H4 (cell line): ENCODE data around the gene ADAMTS9. TPM values are rescaled to one million over a fixed set of nuclear protein-coding genes. Genes with fewer than 3 reads are reported as not detected.

Source experiments
- DNase-seq: peaks from one replicate; pipeline ENCODE4 v3.0.0-alpha.2; 2015; ENCODE audit warnings: low spot score
- total RNA-seq: library from RNA; depleted of rRNA; stranded (reverse); fragments of >200 nt; shearing (Covaris generic); gene quantifications from 2 replicates; pipeline ENCODE4 v1.2.3, GENCODE V29; 2014

ADAMTS9 gene
- total RNA-seq, 1 experiment from 2014 or later: 4.4 TPM

DNA sequence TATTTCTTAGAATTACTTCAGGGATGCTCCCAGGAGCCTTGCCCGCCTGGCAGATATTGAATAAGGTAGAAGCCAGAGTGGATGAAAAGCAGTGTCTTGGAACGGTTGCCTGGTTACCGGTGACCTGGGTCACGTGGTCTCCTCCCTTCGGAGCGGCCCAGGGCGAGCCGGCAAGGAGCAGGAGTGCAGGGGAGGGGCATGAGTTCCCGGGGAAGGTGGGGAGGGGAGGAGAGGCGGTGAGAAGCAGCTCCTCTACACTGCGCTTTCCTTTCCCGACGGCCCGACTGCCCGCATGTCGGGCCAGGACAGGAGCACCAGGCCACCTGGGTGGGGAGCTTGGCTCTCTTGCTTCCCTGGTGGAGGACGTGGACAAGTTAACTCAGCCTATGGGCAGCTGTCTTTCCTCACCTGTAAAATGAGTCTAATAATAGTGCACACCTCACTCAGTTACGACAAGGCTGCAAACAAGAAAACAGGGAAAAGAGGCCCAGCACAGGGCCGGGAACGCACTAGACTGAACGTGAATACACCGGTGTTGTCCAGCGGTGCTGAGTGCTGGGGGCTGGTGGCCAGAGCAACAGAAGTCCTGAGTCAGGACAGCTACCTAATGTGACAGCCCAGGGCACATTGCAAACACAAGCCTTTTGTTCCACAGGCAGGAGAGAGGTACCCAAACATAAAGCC, 198.3 kb downstream of the ADAMTS9 start:
- DNase-seq: no peak

DNA sequence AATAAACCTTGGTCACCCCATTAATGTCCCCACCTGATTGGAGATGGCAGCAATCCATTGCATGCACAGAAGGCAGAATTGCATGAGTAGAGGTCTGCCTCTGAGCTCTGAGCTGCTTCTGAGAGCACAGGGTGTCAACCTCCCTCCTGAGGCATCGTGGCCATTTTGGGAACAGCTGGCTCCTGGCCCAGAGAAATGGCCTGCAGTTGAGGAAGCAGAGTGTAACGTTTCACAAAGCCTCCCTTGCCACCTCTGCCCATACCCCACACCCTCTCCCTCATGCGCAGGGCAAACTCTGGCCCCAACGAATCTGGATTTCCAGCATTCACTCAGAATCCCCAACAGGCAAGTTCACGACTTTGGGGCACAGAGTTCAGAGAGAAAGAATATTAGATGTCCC, 198.9 kb downstream of the ADAMTS9 start:
- DNase-seq: no peak

DNA sequence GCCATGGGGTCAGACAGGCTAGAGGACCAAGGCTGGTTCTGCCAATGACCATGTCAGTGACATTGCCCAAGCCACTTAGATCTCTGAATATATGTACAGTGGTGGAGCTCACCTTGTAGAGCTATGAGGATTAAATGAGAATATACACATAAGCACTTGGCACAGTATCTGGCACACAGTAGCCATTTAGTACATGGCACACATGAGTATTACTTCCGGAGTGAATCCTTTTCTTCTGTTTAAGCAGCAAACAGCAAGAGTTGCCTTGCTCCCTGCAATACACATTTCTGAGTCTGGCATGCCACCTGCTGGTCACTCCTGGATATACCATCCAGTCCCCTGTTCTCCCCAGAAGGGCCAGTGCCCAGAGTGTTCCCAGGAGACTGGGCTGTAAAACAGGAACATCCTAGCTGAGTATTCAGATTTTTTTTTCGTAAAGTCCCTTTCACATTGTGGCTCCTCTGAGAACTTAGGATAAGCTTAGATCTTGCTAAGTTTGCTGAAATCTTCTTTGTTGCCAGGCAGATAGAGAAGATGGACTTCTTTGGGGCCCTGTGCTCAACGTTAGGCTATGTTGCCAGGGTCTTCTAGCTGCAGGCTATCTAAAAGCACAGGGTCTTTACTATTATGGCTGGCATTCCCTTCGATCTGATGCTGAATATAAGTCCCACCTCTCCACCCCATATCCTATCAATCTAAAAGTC, 203.4 kb downstream of the ADAMTS9 start:
- peak; percentile 73 for DNase-seq

DNA sequence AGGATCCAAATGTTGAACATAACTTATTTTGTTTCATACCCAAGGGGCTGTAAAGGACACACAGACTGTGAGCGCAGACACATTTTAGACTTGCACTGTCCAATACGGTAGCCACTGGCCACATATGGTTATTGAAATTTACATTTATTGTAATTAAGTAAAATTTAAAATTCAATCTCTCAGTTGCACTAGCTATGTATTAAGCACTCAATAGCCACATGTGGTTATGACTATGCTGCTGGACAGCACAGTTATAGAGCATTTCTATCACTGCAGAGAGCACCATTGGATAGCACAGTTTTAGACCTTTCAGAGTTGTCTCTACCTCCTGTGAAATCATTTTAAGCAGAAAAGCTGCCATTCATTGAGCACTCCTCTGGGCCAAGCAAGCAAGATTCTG, 204.3 kb downstream of the ADAMTS9 start:
- DNase-seq: no peak

DNA sequence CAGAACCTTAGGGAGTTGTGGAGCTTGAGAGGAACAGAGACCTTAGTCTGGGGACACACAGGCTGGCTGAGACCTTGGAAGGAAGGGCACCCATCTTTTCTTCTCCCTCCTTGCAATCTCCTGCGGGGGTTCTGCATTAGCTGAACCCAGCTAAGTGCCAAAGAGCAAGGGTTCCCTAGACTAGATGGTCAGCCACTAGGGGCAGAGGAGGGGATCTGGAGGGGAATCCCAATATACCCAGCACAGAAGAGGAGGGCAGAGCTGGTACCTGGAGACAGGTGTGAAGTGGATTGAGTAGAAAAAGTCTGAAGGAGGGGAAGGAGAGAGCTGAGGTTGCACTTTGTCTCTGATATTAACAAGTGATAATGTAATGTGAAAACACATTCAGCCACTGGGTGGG, 212.8 kb downstream of the ADAMTS9 start:
- DNase-seq: no peak

DNA sequence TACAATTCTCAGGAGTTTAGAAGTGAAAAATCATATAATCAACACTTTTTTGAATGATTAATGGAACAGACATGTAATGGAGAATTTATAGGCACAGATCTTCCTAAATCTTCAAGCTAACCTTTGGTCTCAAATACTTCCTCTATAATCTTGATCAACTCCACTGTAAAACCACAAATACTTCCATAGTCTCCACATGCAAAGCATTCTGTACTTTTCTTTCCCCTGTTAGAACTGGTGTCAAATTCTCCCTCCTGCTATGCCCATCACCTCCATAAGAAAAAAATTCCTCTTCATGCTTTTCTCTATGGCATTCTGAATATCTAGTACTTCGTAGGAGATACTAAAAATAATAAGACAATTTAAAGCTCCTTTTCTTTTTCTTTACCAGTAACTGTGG, 214.3 kb downstream of the ADAMTS9 start:
- DNase-seq: no peak

DNA sequence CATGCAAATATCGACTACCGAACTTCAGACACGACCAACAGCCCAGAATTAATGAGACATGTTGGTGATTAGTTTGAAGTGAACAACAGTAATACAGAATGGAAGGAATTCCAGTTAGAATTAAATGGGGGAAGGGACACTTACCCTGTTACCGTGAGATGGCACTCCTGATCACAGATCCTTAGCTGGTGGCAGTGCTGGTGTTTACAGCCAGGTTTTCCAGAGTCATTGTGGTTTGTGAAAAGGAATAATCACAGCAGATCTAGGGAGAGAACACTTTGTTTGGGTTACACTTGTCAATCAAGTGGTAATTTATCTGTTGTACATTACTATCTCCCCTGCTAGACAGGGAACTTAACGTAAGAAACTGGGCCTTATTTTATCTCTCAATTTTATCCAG, 217.4 kb downstream of the ADAMTS9 start:
- DNase-seq: no peak

DNA sequence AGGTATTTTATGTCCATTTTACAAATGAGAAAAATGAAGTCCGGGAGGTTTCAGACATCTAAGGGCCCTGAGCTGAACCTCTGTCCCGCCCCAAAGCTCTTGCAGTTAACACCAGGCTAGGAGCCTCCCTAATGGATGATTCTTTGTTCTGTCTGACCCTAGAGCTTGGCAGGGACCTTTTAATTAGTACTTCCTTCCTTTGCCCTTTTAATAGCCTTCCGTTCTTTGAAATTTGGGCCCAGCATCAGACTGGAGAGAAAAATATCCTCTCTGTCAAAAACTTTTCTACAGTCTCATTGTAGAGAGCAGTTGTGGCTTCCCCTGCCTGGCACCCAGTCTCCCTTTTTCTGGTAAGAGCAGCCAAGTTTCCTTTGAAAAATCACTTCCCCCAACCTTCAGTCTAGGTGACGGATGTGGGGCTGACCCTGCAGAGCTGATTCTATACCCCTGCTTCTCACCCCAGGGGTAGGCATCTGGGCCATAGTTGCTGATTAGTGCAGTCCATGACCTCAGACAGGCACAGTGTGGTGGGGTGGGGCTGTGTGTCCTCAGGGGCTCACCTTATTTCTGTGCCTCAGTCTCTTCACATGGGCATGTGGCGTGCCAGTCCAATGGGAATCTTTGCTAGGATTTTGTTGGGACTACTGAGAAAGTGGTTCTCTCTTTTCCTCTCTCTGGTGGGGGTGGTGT, 220.4 kb downstream of the ADAMTS9 start:
- DNase-seq: no peak
